A673 (cell line): Measurements from ENCODE around the gene ADAMTS6.

ENCODE experiments used
- CTCF ChIP-seq: fragments of 300-800, 200-600 bp; sonication (generic); conservative IDR thresholded peaks from 2 replicates; pipeline ENCODE4 v1.5.1; 2017; ENCODE audit warnings: low read depth, mild to moderate bottlenecking, antibody characterized with exemption, low read length, moderate library complexity, mixed read lengths
- EZH2 ChIP-seq: fragments of 200-600 bp; sonication (generic); IDR thresholded peaks from 2 replicates; pipeline ENCODE4 v1.6.1; 2017; ENCODE audit warnings: borderline replicate concordance, low read depth, mild to moderate bottlenecking, mixed read lengths, antibody characterized with exemption, low read length; ENCODE audit not compliant: poor library complexity, severe bottlenecking

- TF ChIP-seq CTCF (no peak), EZH2 (no peak)
Observed at GRCh38 chr5:65268525-65268924, 213.2 kb downstream of the ADAMTS6 start.
